ENCODE data around the gene FZD2.
"Not testable (repeated sequence)": the region's sequence is repeated elsewhere in the genome, so short reads cannot be mapped to it uniquely, and the experiment has no call there.

Gene FZD2

DNA sequence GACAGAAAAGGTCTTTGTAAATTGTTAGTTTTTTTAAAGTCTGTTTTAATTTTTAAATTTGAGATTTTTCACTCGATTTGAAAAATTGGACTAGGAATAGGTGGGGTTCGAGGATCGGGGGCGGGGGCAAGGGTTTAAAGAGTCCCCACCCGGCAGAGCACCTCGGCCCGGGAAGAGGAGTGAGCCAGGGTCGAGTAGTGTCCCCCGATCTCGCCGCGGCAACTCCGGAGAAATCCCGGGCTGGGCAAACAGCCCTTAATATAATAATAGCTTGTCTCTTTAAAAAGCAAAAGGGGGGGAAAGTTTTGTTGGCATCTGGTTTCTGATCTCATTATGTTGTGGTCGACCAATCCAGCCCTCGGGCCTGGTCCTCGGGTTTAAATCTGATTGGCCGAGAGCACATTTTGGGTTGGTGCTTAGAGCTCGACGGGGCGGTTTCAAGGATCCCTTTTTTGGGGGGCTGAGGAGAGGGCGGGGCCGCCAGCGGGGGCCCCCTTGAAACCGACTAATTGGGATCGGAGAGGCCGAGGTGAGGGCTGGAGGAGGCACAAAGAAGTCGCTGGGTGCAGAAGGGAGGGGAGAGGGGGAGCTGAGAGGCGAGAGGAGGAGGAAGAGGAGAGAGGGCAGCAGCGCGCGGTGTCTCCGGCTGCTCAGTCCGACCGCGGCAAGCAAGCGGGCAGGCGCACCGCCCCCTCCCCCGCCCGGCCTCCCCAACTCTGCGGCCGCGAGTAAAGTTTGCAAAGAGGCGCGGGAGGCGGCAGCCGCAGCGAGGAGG lies at the start of gene FZD2:
FZD2 (plus strand) TSS at position 653 of the 775 bp plus-strand sequence. CDS start 205 bp downstream, outside the sequence.
- H3K9ac ChIP-seq (ENCODE audit: low read length), result peak within 1 kb of the TSS; percentile 56; the same call in 1 of the 2 replicates
- DNase-seq, result peak; percentile 92
- peak within 1 kb of the TSS; percentile 75 for H3K4me2 ChIP-seq (ENCODE audit: low read depth, low read length)
- H4K20me1 ChIP-seq (ENCODE audit: insufficient read depth, low read length), result no peaks in the 10 kb centered on the region
- no peaks in the 10 kb centered on the region for H3K9me3 ChIP-seq (replicated peaks; ENCODE audit: insufficient read depth, low read length)
- peak within 1 kb of the TSS; percentile 87 for H2AFZ ChIP-seq (ENCODE audit: low read length)
- no peaks in the 10 kb centered on the region for H3K9me2 ChIP-seq (replicated peaks; ENCODE audit: insufficient read depth, low read length)
- TF ChIP-seq, protein P1, sequence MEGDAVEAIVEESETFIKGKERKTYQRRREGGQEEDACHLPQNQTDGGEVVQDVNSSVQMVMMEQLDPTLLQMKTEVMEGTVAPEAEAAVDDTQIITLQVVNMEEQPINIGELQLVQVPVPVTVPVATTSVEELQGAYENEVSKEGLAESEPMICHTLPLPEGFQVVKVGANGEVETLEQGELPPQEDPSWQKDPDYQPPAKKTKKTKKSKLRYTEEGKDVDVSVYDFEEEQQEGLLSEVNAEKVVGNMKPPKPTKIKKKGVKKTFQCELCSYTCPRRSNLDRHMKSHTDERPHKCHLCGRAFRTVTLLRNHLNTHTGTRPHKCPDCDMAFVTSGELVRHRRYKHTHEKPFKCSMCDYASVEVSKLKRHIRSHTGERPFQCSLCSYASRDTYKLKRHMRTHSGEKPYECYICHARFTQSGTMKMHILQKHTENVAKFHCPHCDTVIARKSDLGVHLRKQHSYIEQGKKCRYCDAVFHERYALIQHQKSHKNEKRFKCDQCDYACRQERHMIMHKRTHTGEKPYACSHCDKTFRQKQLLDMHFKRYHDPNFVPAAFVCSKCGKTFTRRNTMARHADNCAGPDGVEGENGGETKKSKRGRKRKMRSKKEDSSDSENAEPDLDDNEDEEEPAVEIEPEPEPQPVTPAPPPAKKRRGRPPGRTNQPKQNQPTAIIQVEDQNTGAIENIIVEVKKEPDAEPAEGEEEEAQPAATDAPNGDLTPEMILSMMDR (IDR thresholded peaks at IDR 0.05; ENCODE audit: low read length), result no peak
- TF ChIP-seq EZH2 (optimal IDR thresholded peaks at IDR 0.05; ENCODE audit: low read depth, low read length) (no peak), EZH2phosphoT487 (IDR thresholded peaks at IDR 0.05; ENCODE audit: low read length) (no peak)
- H3K27me3 ChIP-seq (replicated peaks; ENCODE audit: insufficient read depth, low read length), result peaks cover 42% of the 10 kb centered on the region
- H3K27ac ChIP-seq (ENCODE audit: low read length), result peak within 1 kb of the TSS; percentile 23; the same call in 1 of the 2 replicates
- H3K4me1 ChIP-seq (ENCODE audit: low read length), result no peaks in the 10 kb centered on the region
- H3K36me3 ChIP-seq (replicated peaks; ENCODE audit: insufficient read depth, low read length), result no peaks in the 10 kb centered on the region
- no peaks in the 10 kb centered on the region for H3K79me2 ChIP-seq (ENCODE audit: low read length)
- H3K4me3 ChIP-seq (ENCODE audit: low read length), result peak within 1 kb of the TSS; percentile 67
- peaks cover 4% of the 10 kb centered on the region; the same call in 1 of the 2 replicates for H3F3A ChIP-seq (ENCODE audit: insufficient read depth, low read length)

DNA sequence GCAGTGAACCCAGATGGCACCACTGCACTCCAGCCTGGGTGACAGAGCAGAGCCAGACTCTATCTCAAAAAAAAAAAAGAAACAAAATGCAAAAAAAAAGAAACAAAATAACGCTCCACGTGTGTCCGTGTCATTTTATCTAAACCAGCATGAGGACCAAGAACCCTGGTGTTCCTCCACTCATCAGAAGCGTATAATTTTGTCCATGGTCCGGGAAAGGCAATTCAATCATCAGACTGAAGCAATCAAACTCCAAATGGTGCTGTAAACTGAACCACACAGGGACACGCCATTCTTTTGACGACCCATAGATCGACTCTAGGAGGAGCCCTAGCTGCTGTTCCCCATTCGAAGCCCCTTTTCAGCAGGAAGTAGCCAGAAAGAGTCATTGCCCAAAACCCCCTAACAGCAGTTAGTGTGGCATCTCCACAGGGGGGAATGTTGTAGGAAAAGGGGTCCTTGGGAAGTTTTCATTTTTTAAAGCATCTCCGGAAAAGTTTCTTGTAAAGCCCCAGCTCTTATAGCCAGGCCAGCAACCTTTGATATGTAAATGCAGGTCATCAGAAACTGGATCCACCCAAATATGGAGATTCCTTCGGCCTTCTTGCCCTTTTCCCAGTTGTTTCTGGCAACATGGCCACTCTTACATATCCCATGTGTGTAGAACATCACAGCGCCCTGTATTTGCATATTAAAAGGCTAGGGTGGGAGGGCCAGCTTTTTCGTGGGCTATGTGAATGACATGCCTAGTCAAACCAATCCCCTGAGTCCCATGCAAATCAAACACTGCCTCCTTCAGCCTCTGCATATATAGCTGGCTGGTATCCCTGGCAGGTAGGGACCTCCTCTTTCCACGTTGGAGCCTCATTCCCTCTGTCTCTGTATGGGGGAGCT lies 45.8 kb upstream of the FZD2 start:
- H2AFZ ChIP-seq (ENCODE audit: low read length); DNase-seq; H3K27me3 ChIP-seq (replicated peaks; ENCODE audit: insufficient read depth, low read length); H4K20me1 ChIP-seq (ENCODE audit: insufficient read depth, low read length); H3K27ac ChIP-seq (ENCODE audit: low read length); H3K4me1 ChIP-seq (ENCODE audit: low read length); H3K36me3 ChIP-seq (replicated peaks; ENCODE audit: insufficient read depth, low read length); H3K79me2 ChIP-seq (ENCODE audit: low read length); H3K9ac ChIP-seq (ENCODE audit: low read length); H3K4me2 ChIP-seq (ENCODE audit: low read depth, low read length); H3K9me3 ChIP-seq (replicated peaks; ENCODE audit: insufficient read depth, low read length); H3F3A ChIP-seq (ENCODE audit: insufficient read depth, low read length); H3K4me3 ChIP-seq (ENCODE audit: low read length); H3K9me2 ChIP-seq (replicated peaks; ENCODE audit: insufficient read depth, low read length): not testable (repeated sequence)

DNA sequence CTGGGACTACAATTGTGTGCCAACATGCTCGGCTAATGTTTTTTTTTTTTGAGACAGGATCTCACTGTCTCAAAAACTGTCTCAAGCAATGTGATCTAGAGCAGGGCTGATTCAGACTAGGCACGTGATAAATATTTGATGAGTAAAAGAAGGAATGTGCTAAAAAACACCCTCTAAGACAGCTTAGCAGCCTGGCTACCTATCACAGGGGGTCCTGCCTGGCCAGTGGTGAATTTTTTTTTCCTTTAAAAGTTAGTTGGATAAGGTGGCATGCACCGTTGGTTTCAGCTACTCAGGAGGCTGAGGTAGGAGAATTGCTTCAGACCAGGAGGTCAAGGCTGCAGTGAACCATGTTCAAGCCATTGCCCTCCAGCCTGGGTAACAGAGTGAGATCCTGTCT lies 39.3 kb upstream of the FZD2 start:
- Histone ChIP-seq H3K9me2 (replicated peaks; ENCODE audit: insufficient read depth, low read length) (no peaks in the 10 kb centered on the region), H3F3A (ENCODE audit: insufficient read depth, low read length) (no peaks in the 10 kb centered on the region), H3K4me1 (ENCODE audit: low read length) (0 out of 2 replicates have a peak, but pooled peaks cover 2% of the 10 kb centered on the region), H3K79me2 (ENCODE audit: low read length) (no peaks in the 10 kb centered on the region), H3K4me3 (ENCODE audit: low read length) (no peak overlapping the region), H3K4me2 (ENCODE audit: low read depth, low read length) (no peak overlapping the region), H3K27ac (ENCODE audit: low read length) (no peak overlapping the region), H2AFZ (ENCODE audit: low read length) (no peak overlapping the region), H3K36me3 (replicated peaks; ENCODE audit: insufficient read depth, low read length) (no peaks in the 10 kb centered on the region), H3K27me3 (replicated peaks; ENCODE audit: insufficient read depth, low read length) (no peaks in the 10 kb centered on the region), H3K9me3 (replicated peaks; ENCODE audit: insufficient read depth, low read length) (no peaks in the 10 kb centered on the region), H3K9ac (ENCODE audit: low read length) (no peak overlapping the region), H4K20me1 (ENCODE audit: insufficient read depth, low read length) (no peaks in the 10 kb centered on the region)
- TF ChIP-seq, protein P1 (IDR thresholded peaks at IDR 0.05; ENCODE audit: low read length), result no peak
- TF ChIP-seq EZH2phosphoT487 (IDR thresholded peaks at IDR 0.05; ENCODE audit: low read length), result no peak
- no peak for TF ChIP-seq EZH2 (optimal IDR thresholded peaks at IDR 0.05; ENCODE audit: low read depth, low read length)
- DNase-seq, result no peak
